Measurements from ENCODE around the gene TTLL1. TPM values are rescaled to one million over a fixed set of nuclear protein-coding genes. Genes with fewer than 3 reads are reported as not detected.

Gene TTLL1
- total RNA-seq, 1 experiment from 2014 or later, result 4.3 TPM

DNA sequence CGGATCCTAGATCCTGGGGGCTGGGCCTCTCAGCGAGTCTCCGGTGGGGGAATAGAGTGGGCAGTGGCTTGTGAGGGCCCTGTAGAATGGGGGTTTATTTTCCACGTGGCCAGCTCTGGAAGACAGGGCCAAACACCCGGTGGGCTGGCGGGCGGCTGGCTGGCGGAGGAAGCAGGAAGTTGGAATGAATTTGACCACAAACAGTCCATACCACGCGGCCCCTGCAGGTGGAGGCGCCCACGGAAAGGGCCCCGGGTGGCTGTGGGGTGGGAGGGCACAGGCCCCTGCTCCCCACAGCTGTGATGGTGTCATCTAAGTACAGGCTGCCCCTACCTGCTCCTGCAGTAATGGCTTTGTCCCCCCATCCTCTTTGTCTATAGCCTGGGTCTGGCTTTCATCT lies 38.9 kb upstream of the TTLL1 start:
- TF ChIP-seq YY1 (IDR thresholded peaks at IDR 0.05; ENCODE audit: extremely low read depth, insufficient replicate concordance, low read depth, low read length) (no peak), ZFX (IDR thresholded peaks at IDR 0.05) (no peak), POLR2A (IDR thresholded peaks at IDR 0.05; ENCODE audit: borderline replicate concordance, extremely low read depth, insufficient read depth, insufficient read length) (no peak), TCF7L2 (IDR thresholded peaks at IDR 0.05; ENCODE audit: borderline replicate concordance, extremely low read depth, insufficient read depth, insufficient read length) (no peak), SP1 (IDR thresholded peaks at IDR 0.05; ENCODE audit: low read depth) (no peak), SIN3A (IDR thresholded peaks at IDR 0.05; ENCODE audit: low read depth) (no peak), FOSL1 (IDR thresholded peaks at IDR 0.05; ENCODE audit: low read depth) (no peak), RAD21 (IDR thresholded peaks at IDR 0.05; ENCODE audit: low read depth) (no peak)
- TF ChIP-seq, protein P1, sequence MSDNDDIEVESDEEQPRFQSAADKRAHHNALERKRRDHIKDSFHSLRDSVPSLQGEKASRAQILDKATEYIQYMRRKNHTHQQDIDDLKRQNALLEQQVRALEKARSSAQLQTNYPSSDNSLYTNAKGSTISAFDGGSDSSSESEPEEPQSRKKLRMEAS (IDR thresholded peaks at IDR 0.05), result no peak
- TF ChIP-seq, protein P2, sequence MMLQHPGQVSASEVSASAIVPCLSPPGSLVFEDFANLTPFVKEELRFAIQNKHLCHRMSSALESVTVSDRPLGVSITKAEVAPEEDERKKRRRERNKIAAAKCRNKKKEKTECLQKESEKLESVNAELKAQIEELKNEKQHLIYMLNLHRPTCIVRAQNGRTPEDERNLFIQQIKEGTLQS (IDR thresholded peaks at IDR 0.05), result no peak
- TF ChIP-seq, protein P3, sequence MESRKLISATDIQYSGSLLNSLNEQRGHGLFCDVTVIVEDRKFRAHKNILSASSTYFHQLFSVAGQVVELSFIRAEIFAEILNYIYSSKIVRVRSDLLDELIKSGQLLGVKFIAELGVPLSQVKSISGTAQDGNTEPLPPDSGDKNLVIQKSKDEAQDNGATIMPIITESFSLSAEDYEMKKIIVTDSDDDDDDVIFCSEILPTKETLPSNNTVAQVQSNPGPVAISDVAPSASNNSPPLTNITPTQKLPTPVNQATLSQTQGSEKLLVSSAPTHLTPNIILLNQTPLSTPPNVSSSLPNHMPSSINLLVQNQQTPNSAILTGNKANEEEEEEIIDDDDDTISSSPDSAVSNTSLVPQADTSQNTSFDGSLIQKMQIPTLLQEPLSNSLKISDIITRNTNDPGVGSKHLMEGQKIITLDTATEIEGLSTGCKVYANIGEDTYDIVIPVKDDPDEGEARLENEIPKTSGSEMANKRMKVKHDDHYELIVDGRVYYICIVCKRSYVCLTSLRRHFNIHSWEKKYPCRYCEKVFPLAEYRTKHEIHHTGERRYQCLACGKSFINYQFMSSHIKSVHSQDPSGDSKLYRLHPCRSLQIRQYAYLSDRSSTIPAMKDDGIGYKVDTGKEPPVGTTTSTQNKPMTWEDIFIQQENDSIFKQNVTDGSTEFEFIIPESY (IDR thresholded peaks at IDR 0.05; ENCODE audit: extremely low read depth, insufficient replicate concordance, low read length), result no peak
- H3K4me1 ChIP-seq (ENCODE audit: control insufficient read depth in 1 of 2, insufficient read depth in 2 of 2, low read length in 2 of 2), result peaks cover 35 to 54% of the 10 kb centered on the region in 2 experiments
- no peaks in the 10 kb centered on the region for H4K20me1 ChIP-seq (ENCODE audit: insufficient read depth)
- no peak for DNase-seq (ENCODE audit: low read depth, low spot score)
- intact Hi-C loops (cut with micrococcal nuclease), result no loop called here
- H3K27me3 ChIP-seq (ENCODE audit: insufficient read depth, low read length), result no peaks in the 10 kb centered on the region
- H3K4me3 ChIP-seq (replicated peaks in 1 of 2; ENCODE audit: low read depth in 1 of 2, low read length in 2 of 2), result peak overlapping the region; percentile 71 to 76
- peak overlapping the region; percentile 99 for H3K4me2 ChIP-seq (ENCODE audit: low read length)
- H3K9me2 ChIP-seq (ENCODE audit: insufficient read depth), result no peaks in the 10 kb centered on the region
- H2AFZ ChIP-seq (ENCODE audit: low read depth, low read length, poor library complexity, severe bottlenecking), result no peak overlapping the region
- ChIA-PET RAD21 (ENCODE audit: low non-redundant PET in 1 of 2, low total read pairs in 2 of 2, uncharacterized antibody in 2 of 2, unreplicated experiment in 2 of 2) (interaction anchor here in 1 of 2 experiments (0.6 kb wide), 1 partner anchor 513 kb away, joined by 3 read pairs; no protein-coding TSS in a partner anchor), POLR2A (interaction anchor here (0.9 to 3.1 kb wide), 6 partner anchors 8 to 513 kb away, joined by 3 to 28 read pairs (median 6); partner anchors contain the start of genes BIK and POLDIP3), CTCF (interaction anchor here (2.1 to 2.6 kb wide), 2 partner anchors 8 to 38 kb away, joined by 7 to 10 read pairs; no protein-coding TSS in a partner anchor)
- peaks cover 38% of the 10 kb centered on the region for H3K79me2 ChIP-seq (ENCODE audit: insufficient read depth, low read length)
- peaks cover 7 to 17% of the 10 kb centered on the region in 2 experiments for H3K36me3 ChIP-seq (ENCODE audit: control insufficient read depth in 1 of 2, insufficient read depth in 2 of 2, low read length in 2 of 2)
- no peaks in the 10 kb centered on the region for H3K9me3 ChIP-seq (ENCODE audit: control insufficient read depth in 1 of 2, insufficient read depth in 1 of 2, low read depth in 1 of 2, low read length in 2 of 2)
- no TSS peak for BruUV-seq (replicated peaks)
- peak overlapping the region; percentile 99 for H3K27ac ChIP-seq (ENCODE audit: low read depth, low read length)
- peak overlapping the region; percentile 93 for H3K9ac ChIP-seq (ENCODE audit: low read length)
- ATAC-seq, result no peak
